Right atrium auricular region (tissue), 2 donors: ENCODE results near the gene CEP112. TPM values are rescaled to one million over a fixed set of nuclear protein-coding genes. Genes with fewer than 3 reads are reported as not detected.
A peak's percentile ranks its signal among the peaks of the same experiment; 100 is the strongest.

Source experiments
- DNase-seq: peaks from one replicate; pipeline ENCODE4 v3.0.0-alpha.2; 2019; ENCODE audit warnings: low spot score
- H3K27ac ChIP-seq, 2 donors: fragments of 200-600 bp; sonication (generic); 1 replicate in 1 of 2; 2 replicates in 1 of 2; pipeline ENCODE4 v1.5.1; 2016 to 2019
- H3K27me3 ChIP-seq, 2 donors: fragments of 200-600 bp; sonication (generic); one replicate each; pipeline versions ENCODE4 v1.5.1 to v1.6.0; 2017 to 2019
- H3K36me3 ChIP-seq: fragments of 200-600 bp; sonication (generic); one replicate; pipeline ENCODE4 v1.5.1; 2016
- H3K4me1 ChIP-seq, 2 donors: fragments of 200-600 bp; sonication (generic); one replicate each; pipeline versions ENCODE4 v1.5.1 to v1.6.0; 2017 to 2019
- H3K4me3 ChIP-seq, 2 donors: fragments of 200-600 bp; sonication (generic); 1 replicate in 1 of 2; 2 replicates in 1 of 2; pipeline ENCODE4 v1.5.1; 2017 to 2019; ENCODE audit warnings: mild to moderate bottlenecking in 1 of 2, moderate library complexity in 1 of 2
- H3K9me3 ChIP-seq, 2 donors: fragments of 200-600 bp; sonication (generic); one replicate each; pipeline ENCODE4 v1.5.1; 2019
- total RNA-seq, 2 donors: library from RNA; depleted of rRNA; stranded (reverse); fragments of >200 nt; gene quantifications; one replicate each; pipeline ENCODE4 v1.1.0, GENCODE V29; 2016
- TF ChIP-seq, protein P1 (sequence below), 2 donors: fragments of 200-600 bp; sonication (generic); IDR thresholded peaks; one replicate each; pipeline ENCODE4 v1.5.1; 2019; ENCODE audit warnings: antibody characterized with exemption in 2 of 2

CEP112 gene
- total RNA-seq, 2 donors from 2014 or later: 8.1 to 11.2 TPM

DNA sequence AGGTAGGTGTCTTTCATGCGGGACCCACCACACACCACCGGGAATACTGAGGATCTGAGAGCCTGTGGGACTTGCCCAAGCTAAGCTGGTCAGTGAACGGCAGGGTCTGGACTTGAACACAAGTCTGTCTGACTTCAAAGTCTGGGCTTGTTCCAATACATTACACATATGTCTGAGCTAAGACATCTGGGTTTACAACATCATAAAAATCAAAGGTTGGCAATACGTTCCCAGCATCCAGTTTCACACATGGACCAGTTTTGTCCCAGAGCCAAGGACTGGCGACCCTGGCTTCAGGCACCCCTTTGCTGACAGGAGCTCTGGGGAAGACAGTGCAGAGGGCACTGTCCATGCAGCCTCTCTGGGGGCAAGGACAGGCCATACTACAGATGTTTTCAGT lies 602.6 kb downstream of the CEP112 start:
- H3K27ac ChIP-seq: no peak overlapping the region
- H3K9me3 ChIP-seq: no peaks in the 10 kb centered on the region
- H3K36me3 ChIP-seq: no peaks in the 10 kb centered on the region
- H3K27me3 ChIP-seq: no peaks in the 10 kb centered on the region
- TF ChIP-seq, protein P1, sequence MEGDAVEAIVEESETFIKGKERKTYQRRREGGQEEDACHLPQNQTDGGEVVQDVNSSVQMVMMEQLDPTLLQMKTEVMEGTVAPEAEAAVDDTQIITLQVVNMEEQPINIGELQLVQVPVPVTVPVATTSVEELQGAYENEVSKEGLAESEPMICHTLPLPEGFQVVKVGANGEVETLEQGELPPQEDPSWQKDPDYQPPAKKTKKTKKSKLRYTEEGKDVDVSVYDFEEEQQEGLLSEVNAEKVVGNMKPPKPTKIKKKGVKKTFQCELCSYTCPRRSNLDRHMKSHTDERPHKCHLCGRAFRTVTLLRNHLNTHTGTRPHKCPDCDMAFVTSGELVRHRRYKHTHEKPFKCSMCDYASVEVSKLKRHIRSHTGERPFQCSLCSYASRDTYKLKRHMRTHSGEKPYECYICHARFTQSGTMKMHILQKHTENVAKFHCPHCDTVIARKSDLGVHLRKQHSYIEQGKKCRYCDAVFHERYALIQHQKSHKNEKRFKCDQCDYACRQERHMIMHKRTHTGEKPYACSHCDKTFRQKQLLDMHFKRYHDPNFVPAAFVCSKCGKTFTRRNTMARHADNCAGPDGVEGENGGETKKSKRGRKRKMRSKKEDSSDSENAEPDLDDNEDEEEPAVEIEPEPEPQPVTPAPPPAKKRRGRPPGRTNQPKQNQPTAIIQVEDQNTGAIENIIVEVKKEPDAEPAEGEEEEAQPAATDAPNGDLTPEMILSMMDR (IDR thresholded peaks at IDR 0.05): no peak
- DNase-seq: no peak
- H3K4me1 ChIP-seq: peaks cover 0 to 20% of the 10 kb centered on the region in 2 donors
- H3K4me3 ChIP-seq: no peak overlapping the region

DNA sequence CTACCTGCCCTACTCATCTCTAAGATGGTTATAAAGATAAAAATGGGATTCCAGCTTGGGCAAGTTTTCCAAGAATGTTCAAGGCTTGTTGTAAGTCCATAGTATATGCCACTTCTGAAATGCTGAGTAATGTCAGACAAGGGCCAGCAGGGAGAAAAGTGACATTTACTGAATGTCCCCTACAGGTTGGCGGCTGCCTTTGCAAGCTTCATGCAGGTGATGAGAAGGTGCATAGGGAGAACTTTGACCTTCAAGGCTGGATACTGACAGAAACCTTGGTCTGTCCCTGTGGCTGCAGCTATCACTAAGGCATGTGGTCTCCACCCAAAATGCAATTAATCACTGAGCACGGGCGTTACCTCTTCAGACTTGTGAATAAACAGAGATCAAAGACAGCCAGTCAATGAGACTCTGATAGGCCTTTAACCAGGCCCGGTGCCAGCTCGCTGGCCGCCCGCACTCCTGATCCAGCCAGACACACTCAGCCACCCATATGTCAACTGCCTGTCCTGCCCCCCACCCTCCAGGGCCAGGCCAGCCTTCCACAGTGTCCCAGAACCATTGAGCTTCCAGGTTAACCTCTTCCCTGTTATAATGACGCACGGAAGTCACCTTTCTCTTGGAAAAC lies 603.6 kb downstream of the CEP112 start:
- no peak for DNase-seq
- H3K36me3 ChIP-seq: no peaks in the 10 kb centered on the region
- no peak overlapping the region for H3K27ac ChIP-seq
- H3K27me3 ChIP-seq: no peaks in the 10 kb centered on the region
- no peaks in the 10 kb centered on the region for H3K9me3 ChIP-seq
- no peak overlapping the region for H3K4me3 ChIP-seq
- TF ChIP-seq, protein P1 (IDR thresholded peaks at IDR 0.05): no peak
- peaks cover 0 to 29% of the 10 kb centered on the region in 2 donors for H3K4me1 ChIP-seq

DNA sequence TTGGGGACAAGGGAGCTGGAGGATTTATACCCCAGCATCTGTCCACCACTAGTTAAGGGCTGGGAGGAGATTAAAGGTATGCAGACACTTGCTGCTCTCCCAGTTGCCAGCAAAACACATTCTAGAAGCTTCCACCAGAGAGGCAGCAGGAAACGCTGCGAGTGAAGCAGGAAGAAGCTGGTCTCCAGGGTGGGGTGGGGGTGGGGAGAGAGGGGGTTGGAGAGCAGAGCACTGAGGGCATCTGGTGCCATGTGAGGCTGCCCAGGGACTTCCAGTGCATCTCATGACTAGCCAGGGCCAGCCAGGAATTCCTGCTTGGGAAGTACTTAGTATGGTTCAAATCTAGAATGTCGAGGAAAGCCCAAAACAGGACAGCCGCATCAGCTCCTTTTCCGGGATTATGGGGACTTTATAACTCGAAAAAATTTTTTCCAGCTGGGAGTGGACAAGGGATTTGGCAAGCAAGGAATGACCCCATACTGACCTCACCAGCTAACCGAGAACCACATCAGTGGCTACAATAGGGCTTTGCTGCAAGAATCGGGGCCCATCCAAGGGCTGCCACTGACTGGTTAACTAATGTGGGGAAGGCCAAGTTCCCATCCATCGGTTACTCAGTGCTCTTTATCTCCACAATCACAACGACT lies 604.3 kb downstream of the CEP112 start:
- peak overlapping the region in 1 of 2 donors; percentile 27 for H3K27ac ChIP-seq
- H3K4me1 ChIP-seq: peaks cover 0 to 29% of the 10 kb centered on the region in 2 donors
- no peak overlapping the region for H3K4me3 ChIP-seq
- H3K36me3 ChIP-seq: no peaks in the 10 kb centered on the region
- H3K9me3 ChIP-seq: no peaks in the 10 kb centered on the region
- no peaks in the 10 kb centered on the region for H3K27me3 ChIP-seq
- TF ChIP-seq, protein P1 (IDR thresholded peaks at IDR 0.05): no peak
- DNase-seq: no peak

DNA sequence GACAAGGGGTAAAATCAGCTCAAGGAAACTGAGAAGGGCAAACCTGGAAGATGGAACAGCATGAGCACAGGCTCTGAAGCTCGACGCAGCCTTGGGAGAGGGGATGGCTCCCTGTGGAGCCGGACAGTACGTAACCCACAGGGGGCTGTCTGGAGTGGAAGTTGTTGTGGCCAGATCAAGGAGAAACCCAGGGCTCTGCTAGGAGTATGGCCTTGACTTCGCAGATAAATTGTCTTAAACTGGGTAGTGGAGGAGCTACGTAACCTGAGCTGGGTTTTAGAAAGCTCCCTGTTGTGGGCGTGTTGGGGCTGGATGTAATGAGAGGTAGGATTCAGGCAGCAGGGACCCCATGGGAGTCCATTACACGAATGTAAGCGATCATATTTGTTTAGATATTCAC lies 605.0 kb downstream of the CEP112 start:
- H3K27me3 ChIP-seq: no peaks in the 10 kb centered on the region
- no peak for DNase-seq
- TF ChIP-seq, protein P1 (IDR thresholded peaks at IDR 0.05): no peak
- H3K4me1 ChIP-seq: peaks cover 0 to 29% of the 10 kb centered on the region in 2 donors
- H3K4me3 ChIP-seq: no peak overlapping the region
- H3K27ac ChIP-seq: no peak overlapping the region
- H3K9me3 ChIP-seq: no peaks in the 10 kb centered on the region
- H3K36me3 ChIP-seq: no peaks in the 10 kb centered on the region

Other genes starting within 250 kb of the CEP112 start
- not detected for gene APOH, start 37.3 kb upstream of the CEP112 start, total RNA-seq
- 1 to 10 TPM; 6.4 to 6.6 TPM for gene PRKCA, start 110.5 kb upstream of the CEP112 start, total RNA-seq